ENCODE data around the gene HOXA4. TPM values are rescaled to one million over a fixed set of nuclear protein-coding genes. Genes with fewer than 3 reads are reported as not detected.
A peak's percentile ranks its signal among the peaks of the same experiment; 100 is the strongest.

The HOXA4 gene
- total and polyA plus RNA-seq, 2 experiments from 2014 or later, result 0.69 to 1.3 TPM

- no peak overlapping the region for H3K4me3 ChIP-seq
- no peaks in the 10 kb centered on the region for H3K36me3 ChIP-seq (replicated peaks; ENCODE audit: insufficient read depth, low read depth)
- no peaks in the 10 kb centered on the region for H3K9me3 ChIP-seq (ENCODE audit: low read depth)
- H3K27me3 ChIP-seq, result peaks cover 59% of the 10 kb centered on the region
- H3K9me2 ChIP-seq (replicated peaks; ENCODE audit: insufficient read depth), result no peaks in the 10 kb centered on the region
- H3K4me1 ChIP-seq (ENCODE audit: insufficient read depth), result peaks cover 12% of the 10 kb centered on the region
- no peak for DNase-seq (ENCODE audit: low spot score)
- no peak overlapping the region for H3K27ac ChIP-seq
- H4K20me1 ChIP-seq (ENCODE audit: insufficient read depth, poor library complexity, severe bottlenecking), result no peaks in the 10 kb centered on the region
- peaks cover 22% of the 10 kb centered on the region for H3K79me2 ChIP-seq
- H3K4me2 ChIP-seq, result no peak overlapping the region
- WGBS (ENCODE audit: low lambda C conversion rate, missing lambda C conversion rate), result 62% methylated on average over 3 of the region's 3 CpGs
- H2AFZ ChIP-seq, result no peak overlapping the region
- TF ChIP-seq EZH2 (IDR thresholded peaks at IDR 0.05; ENCODE audit: borderline replicate concordance) (no peak), CTCF (IDR thresholded peaks at IDR 0.05; ENCODE audit: poor library complexity) (no peak), EZH2phosphoT487 (IDR thresholded peaks at IDR 0.05; ENCODE audit: low read depth, severe bottlenecking, unreplicated experiment) (no peak)
Observed at GRCh38 chr7:27118580-27118979, 12.0 kb downstream of the HOXA4 start.

- H3K36me3 ChIP-seq (replicated peaks; ENCODE audit: insufficient read depth, low read depth), result no peaks in the 10 kb centered on the region
- peaks cover 12% of the 10 kb centered on the region for H3K4me1 ChIP-seq (ENCODE audit: insufficient read depth)
- no peaks in the 10 kb centered on the region for H3K9me3 ChIP-seq (ENCODE audit: low read depth)
- H3K27me3 ChIP-seq, result peaks cover 55% of the 10 kb centered on the region
- H3K4me2 ChIP-seq, result peak overlapping the region; percentile 4
- H4K20me1 ChIP-seq (ENCODE audit: insufficient read depth, poor library complexity, severe bottlenecking), result no peaks in the 10 kb centered on the region
- no peak overlapping the region for H2AFZ ChIP-seq
- peaks cover 19% of the 10 kb centered on the region for H3K79me2 ChIP-seq
- H3K9me2 ChIP-seq (replicated peaks; ENCODE audit: insufficient read depth), result no peaks in the 10 kb centered on the region
- no peak for DNase-seq (ENCODE audit: low spot score)
- WGBS (ENCODE audit: low lambda C conversion rate, missing lambda C conversion rate), result 53% methylated on average over 19 of the region's 19 CpGs
- TF ChIP-seq EZH2 (IDR thresholded peaks at IDR 0.05; ENCODE audit: borderline replicate concordance) (peak; percentile 37), CTCF (IDR thresholded peaks at IDR 0.05; ENCODE audit: poor library complexity) (no peak)
- no peak overlapping the region for H3K4me3 ChIP-seq
- H3K27ac ChIP-seq, result no peak overlapping the region
Observed at GRCh38 chr7:27117887-27118491, 12.6 kb downstream of the HOXA4 start.

- Histone ChIP-seq H3K27ac (no peak overlapping the region), H3K9me2 (replicated peaks; ENCODE audit: insufficient read depth) (no peaks in the 10 kb centered on the region), H3K36me3 (replicated peaks; ENCODE audit: insufficient read depth, low read depth) (no peaks in the 10 kb centered on the region), H3K4me2 (peak overlapping the region; percentile 91), H3K9me3 (ENCODE audit: low read depth) (no peaks in the 10 kb centered on the region), H3K27me3 (peaks cover 55% of the 10 kb centered on the region), H3K4me3 (no peak overlapping the region), H2AFZ (no peak overlapping the region), H3K4me1 (ENCODE audit: insufficient read depth) (peaks cover 12% of the 10 kb centered on the region), H3K79me2 (peaks cover 26% of the 10 kb centered on the region), H4K20me1 (ENCODE audit: insufficient read depth, poor library complexity, severe bottlenecking) (no peaks in the 10 kb centered on the region)
- no peak for TF ChIP-seq EZH2phosphoT487 (IDR thresholded peaks at IDR 0.05; ENCODE audit: low read depth, severe bottlenecking, unreplicated experiment)
- TF ChIP-seq EZH2 (IDR thresholded peaks at IDR 0.05; ENCODE audit: borderline replicate concordance), result no peak
- no peak for TF ChIP-seq CTCF (IDR thresholded peaks at IDR 0.05; ENCODE audit: poor library complexity)
- WGBS (ENCODE audit: low lambda C conversion rate, missing lambda C conversion rate), result 43% methylated on average over 12 of the region's 12 CpGs
- DNase-seq (ENCODE audit: low spot score), result no peak
Observed at GRCh38 chr7:27116962-27117886, 13.3 kb downstream of the HOXA4 start.
